Non-pigmented ciliary epithelial cell (primary cell): ENCODE measurements around the gene CFAP410.

Experiments used
- DNase-seq: peaks from one replicate; pipeline ENCODE4 v3.0.0-alpha.2; 2010; ENCODE audit warnings: low read depth

Gene CFAP410

GRCh38 chr21:44298301-44298700 is 40.9 kb downstream of the CFAP410 start:
- DNase-seq, result no peak

GRCh38 chr21:44297525-44298290 is 41.5 kb downstream of the CFAP410 start:
- DNase-seq, result peak; percentile 44

- DNase-seq, result no peak
Measured at GRCh38 chr21:44296916-44297315, 42.3 kb downstream of the CFAP410 start.

- no peak for DNase-seq
Measured at GRCh38 chr21:44296103-44296519, 43.1 kb downstream of the CFAP410 start.

GRCh38 chr21:44295646-44296045 is 43.5 kb downstream of the CFAP410 start:
- no peak for DNase-seq

- no peak for DNase-seq
Measured at GRCh38 chr21:44295163-44295573, 44.0 kb downstream of the CFAP410 start.

GRCh38 chr21:44294391-44295162 is 44.6 kb downstream of the CFAP410 start:
- no peak for DNase-seq

- no peak for DNase-seq
Measured at GRCh38 chr21:44293551-44294231, 45.5 kb downstream of the CFAP410 start.

GRCh38 chr21:44292812-44293195 is 46.4 kb downstream of the CFAP410 start:
- no peak for DNase-seq

- no peak for DNase-seq
Measured at GRCh38 chr21:44291936-44292811, 47.0 kb downstream of the CFAP410 start.

GRCh38 chr21:44291078-44291935 is 47.9 kb downstream of the CFAP410 start:
- DNase-seq, result no peak

GRCh38 chr21:44290327-44291077 is 48.7 kb downstream of the CFAP410 start:
- no peak for DNase-seq

GRCh38 chr21:44289381-44290010 is 49.7 kb downstream of the CFAP410 start:
- no peak for DNase-seq

- DNase-seq, result no peak
Measured at GRCh38 chr21:44288251-44289110, 50.7 kb downstream of the CFAP410 start.

- DNase-seq, result no peak
Measured at GRCh38 chr21:44286716-44287632, 52.2 kb downstream of the CFAP410 start.

- DNase-seq, result no peak
Measured at GRCh38 chr21:44286086-44286715, 53.0 kb downstream of the CFAP410 start.
